GM06990 (cell line): Measurements from ENCODE around the gene PPP2R1B.
"Not testable (repeated sequence)": the region's sequence is repeated elsewhere in the genome, so short reads cannot be mapped to it uniquely, and the experiment has no call there.

Experiments used
- DNase-seq: peaks from one replicate; pipeline ENCODE4 v3.0.0-alpha.2; 2011; ENCODE audit not compliant: insufficient read length; ENCODE audit errors: extremely low read depth
- H3K27me3 ChIP-seq: replicated peaks from 2 replicates; pipeline ENCODE4 v1.6.0; 2011; ENCODE audit warnings: low read length; ENCODE audit not compliant: control insufficient read depth, insufficient read depth
- H3K36me3 ChIP-seq: 2 replicates; pipeline ENCODE4 v1.5.1; 2011; ENCODE audit warnings: low read length; ENCODE audit not compliant: control insufficient read depth, insufficient read depth
- H3K4me3 ChIP-seq: replicated peaks from 2 replicates; pipeline ENCODE4 v1.5.1; 2011; ENCODE audit warnings: low read depth, mild to moderate bottlenecking, control low read depth, low read length
- TF ChIP-seq, protein P1 (sequence below): IDR thresholded peaks from 2 replicates; pipeline ENCODE4 v1.5.1; 2011; ENCODE audit warnings: low read length, control low read depth, mild to moderate bottlenecking, inconsistent platforms; ENCODE audit not compliant: insufficient read depth, poor library complexity, severe bottlenecking

The PPP2R1B gene

DNA sequence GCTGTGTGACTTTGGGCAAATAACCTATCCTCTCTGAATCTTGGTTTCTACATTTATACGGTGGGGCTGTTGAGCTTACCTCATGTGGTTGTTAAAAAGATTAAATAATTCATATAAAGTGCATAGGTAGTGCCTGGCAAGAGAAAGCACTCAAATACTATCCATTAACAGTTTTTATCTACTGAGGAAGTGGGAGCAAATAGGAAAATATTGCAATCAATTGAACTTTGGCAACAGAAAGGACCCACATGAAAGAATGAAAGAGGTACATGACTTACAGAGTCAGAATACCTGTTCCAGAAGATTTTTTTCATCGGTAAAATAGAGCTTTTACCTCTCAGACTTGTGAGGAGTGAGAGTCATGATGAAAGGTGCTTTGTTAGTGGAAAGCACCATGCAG, 6.3 kb upstream of the PPP2R1B start:
- Histone ChIP-seq H3K4me3 (no peak overlapping the region), H3K27me3 (no peaks in the 10 kb centered on the region), H3K36me3 (no peaks in the 10 kb centered on the region)
- TF ChIP-seq, protein P1, sequence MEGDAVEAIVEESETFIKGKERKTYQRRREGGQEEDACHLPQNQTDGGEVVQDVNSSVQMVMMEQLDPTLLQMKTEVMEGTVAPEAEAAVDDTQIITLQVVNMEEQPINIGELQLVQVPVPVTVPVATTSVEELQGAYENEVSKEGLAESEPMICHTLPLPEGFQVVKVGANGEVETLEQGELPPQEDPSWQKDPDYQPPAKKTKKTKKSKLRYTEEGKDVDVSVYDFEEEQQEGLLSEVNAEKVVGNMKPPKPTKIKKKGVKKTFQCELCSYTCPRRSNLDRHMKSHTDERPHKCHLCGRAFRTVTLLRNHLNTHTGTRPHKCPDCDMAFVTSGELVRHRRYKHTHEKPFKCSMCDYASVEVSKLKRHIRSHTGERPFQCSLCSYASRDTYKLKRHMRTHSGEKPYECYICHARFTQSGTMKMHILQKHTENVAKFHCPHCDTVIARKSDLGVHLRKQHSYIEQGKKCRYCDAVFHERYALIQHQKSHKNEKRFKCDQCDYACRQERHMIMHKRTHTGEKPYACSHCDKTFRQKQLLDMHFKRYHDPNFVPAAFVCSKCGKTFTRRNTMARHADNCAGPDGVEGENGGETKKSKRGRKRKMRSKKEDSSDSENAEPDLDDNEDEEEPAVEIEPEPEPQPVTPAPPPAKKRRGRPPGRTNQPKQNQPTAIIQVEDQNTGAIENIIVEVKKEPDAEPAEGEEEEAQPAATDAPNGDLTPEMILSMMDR = no peak
- no peak for DNase-seq

DNA sequence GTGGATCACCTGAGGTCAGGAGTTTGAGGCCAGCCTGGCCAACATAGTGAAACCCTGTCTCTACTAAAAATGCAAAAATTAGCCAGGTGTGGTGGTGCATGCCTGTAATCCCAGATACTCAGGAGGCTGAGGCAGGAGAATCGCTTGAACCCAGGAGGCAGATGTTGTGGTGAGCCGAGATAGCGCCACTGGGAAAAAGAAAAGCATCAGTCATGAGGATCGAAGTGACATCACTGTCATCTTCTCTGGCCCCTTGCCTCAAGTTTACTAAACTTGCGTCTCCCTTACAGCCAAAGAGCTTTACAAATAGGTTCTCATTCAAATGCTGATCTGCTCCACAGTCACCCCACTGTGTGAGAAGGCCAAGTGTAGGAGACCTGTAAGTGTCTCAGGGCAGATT, 5.0 kb upstream of the PPP2R1B start:
- H3K4me3 ChIP-seq, H3K27me3 ChIP-seq, DNase-seq, H3K36me3 ChIP-seq: not testable (repeated sequence)

DNA sequence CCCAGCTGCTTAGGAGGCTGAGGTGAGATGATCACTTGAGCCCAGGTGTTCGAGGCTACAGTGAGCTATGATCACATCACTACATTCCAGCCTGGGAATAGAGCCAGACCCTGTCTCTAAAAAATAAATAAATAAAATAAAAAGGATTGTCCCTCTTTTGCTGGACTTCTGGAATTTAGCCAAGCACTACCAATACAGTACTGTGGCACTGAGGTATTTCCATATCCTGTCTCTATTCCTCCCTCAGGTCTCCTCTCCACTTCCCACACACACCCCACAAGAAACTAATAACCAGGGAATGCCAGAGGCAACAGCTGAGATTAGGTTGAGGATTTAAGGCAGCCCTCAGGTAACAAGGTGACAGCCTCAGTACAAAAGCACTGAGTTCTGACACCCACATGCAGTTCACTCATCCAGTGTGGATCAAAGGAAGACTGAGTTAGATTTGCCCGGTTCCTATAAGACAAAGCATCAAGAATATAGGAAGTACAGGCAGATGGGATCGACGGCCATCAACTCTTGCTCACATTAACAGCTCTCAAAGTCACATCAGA, 4.5 kb upstream of the PPP2R1B start:
- Histone ChIP-seq H3K36me3 (no peaks in the 10 kb centered on the region), H3K4me3 (no peak overlapping the region), H3K27me3 (no peaks in the 10 kb centered on the region)
- DNase-seq = no peak
- TF ChIP-seq, protein P1 = no peak

DNA sequence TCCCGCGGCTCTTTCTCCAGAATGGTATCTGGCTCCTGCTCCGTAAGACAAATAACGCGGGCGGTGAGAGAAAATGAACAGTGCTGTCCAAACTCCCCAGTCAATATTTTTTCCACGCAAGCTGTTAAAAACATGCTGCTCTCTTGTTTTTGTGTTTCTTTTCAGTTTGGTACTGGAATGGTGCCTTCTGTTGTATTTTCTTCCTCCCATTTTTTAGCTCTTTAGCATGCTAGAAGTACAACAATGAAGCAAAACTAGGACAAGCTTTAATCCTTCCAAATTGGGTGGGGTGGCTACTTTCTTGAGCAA, 599 bp upstream of the PPP2R1B start:
- TF ChIP-seq, protein P1 = no peak
- Histone ChIP-seq H3K4me3 (peak overlapping the region; percentile 95), H3K27me3 (no peaks in the 10 kb centered on the region), H3K36me3 (no peaks in the 10 kb centered on the region; the same call in 1 of the 2 replicates)
- no peak for DNase-seq

DNA sequence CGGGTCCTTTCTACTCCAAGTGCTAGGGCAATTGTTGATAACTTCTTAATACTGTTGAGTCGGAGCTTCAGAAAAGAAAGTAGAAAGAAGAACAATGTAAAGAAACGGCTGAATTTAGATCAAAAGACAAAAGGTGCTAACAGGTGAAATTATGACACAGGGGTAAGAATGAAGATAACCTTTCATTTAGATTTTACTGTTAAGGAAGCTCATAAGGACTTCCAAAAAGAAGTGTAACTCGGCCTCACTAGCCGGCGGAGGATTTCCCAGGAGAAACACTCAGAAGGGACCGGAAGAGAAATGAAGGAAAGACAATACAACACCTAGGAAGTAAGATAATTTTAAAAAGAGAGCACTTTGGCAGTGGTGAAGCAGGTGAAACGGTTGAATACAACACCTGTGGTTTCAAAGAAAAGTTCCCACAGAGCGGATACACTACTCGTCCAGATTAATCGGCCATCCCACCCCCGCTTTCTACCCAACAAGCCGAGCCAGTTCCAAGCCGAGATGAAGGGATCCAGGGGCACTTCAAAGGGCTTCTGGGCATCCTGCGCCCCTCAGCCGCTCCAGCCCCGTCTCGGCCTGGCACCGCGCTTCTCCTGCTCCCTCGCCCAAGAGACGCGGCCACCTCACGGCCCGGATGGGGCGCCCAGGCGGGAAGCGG, 737 bp downstream of the PPP2R1B start:
- Histone ChIP-seq H3K27me3 (no peaks in the 10 kb centered on the region), H3K4me3 (peak overlapping the region; percentile 95), H3K36me3 (peaks cover 3% of the 10 kb centered on the region)
- TF ChIP-seq, protein P1 = no peak
- DNase-seq = no peak

DNA sequence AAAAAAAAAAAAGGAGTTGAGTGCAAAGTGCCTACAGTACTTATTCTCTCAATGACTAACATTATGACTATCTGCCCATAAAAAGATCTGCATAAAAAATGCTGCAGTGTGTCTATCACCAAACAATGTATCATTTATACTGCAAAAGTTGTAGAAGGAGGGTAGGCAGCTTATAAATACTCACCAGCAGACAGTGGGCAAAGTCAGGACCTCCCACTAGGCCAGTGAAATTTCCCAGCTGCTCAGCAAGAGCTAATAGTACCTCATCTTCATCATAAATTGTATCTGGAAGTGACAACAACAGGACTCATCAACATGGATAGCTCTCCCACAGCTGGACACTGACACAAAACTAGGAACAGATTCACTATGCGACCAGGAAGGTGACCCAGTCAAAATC, 1.6 kb downstream of the PPP2R1B start:
- TF ChIP-seq, protein P1 = no peak
- no peaks in the 10 kb centered on the region for H3K27me3 ChIP-seq

More for the DNA sequence above, 1.6 kb downstream of the PPP2R1B start:
- Histone ChIP-seq H3K36me3 (peaks cover 3% of the 10 kb centered on the region), H3K4me3 (peak overlapping the region; percentile 95)
- no peak for DNase-seq
